22Rv1 (cell line): Measurements from ENCODE around the gene TTC23L.

ENCODE experiments used
- H3K27ac ChIP-seq: fragments of 450-650 bp; 2 replicates; pipeline ENCODE4 v1.5.1; 2017
- ZFX ChIP-seq: fragments of 450-650 bp; IDR thresholded peaks from 2 replicates; pipeline ENCODE4 v1.6.1; 2017; ENCODE audit warnings: antibody characterized with exemption, borderline replicate concordance
- TF ChIP-seq, protein P1 (sequence below): fragments of 450-650 bp; IDR thresholded peaks from 2 replicates; pipeline ENCODE4 v1.5.1; 2017; ENCODE audit warnings: mild to moderate bottlenecking

TTC23L gene

DNA sequence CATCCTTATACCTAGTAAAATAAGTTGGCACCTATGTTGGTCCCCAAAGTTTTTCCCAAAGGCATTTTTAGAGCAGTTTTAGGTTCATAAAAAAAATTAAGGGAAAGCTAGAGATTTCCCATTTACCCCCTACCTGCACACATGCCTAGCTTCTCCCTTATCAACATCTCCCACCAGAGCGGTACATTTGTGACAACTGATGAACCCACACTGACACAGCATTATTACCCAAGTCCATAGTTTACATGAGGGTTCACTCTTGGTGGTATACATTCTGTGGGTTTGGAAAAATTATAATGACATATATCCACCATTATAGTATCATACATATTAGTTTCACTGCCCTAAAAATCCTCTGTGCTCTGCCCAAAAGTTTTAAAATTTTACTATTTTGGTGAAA is 64.3 kb downstream of the TTC23L start:
- no peak overlapping the region for H3K27ac ChIP-seq
- no peak for TF ChIP-seq ZFX
- TF ChIP-seq, protein P1, sequence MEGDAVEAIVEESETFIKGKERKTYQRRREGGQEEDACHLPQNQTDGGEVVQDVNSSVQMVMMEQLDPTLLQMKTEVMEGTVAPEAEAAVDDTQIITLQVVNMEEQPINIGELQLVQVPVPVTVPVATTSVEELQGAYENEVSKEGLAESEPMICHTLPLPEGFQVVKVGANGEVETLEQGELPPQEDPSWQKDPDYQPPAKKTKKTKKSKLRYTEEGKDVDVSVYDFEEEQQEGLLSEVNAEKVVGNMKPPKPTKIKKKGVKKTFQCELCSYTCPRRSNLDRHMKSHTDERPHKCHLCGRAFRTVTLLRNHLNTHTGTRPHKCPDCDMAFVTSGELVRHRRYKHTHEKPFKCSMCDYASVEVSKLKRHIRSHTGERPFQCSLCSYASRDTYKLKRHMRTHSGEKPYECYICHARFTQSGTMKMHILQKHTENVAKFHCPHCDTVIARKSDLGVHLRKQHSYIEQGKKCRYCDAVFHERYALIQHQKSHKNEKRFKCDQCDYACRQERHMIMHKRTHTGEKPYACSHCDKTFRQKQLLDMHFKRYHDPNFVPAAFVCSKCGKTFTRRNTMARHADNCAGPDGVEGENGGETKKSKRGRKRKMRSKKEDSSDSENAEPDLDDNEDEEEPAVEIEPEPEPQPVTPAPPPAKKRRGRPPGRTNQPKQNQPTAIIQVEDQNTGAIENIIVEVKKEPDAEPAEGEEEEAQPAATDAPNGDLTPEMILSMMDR: no peak

DNA sequence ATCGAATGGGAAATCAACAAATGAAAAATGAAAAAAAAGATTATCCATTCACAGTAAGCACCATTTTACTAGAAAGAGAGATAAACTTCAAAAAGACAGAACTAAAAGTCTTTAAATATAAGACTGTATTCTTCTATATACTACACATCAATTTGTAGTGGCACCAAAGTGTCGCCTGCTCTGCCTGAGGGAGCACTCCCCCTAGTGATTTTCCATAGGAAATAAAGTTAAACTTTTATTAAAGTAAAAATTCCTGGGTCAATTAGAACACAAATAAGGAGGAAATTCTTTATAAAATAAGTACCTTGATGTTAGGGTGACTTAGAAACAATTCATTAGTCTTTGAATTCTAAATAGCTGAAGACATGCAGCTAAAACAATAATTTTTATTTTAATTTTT is 66.6 kb downstream of the TTC23L start:
- no peak overlapping the region for H3K27ac ChIP-seq
- TF ChIP-seq, protein P1: peak; percentile 71
- TF ChIP-seq ZFX: no peak

DNA sequence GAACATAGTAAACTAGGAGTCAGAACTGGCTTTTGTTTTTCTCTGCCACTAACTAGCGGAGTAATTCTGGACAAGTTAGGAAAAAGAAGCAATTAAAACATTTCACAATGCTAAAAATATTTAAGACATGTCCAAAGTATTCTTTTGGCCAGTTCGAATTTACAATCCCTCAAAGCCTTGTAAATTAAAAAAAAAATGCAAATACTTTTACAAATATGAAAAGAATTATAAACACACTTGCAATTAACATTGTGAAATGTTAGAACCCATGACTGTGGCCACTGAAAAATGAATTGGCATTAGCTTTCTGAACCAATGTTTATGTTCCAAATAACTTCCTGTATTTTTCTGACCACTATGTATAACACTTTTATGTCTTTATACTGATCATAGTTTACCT is 74.1 kb downstream of the TTC23L start:
- no peak for TF ChIP-seq ZFX
- TF ChIP-seq, protein P1: no peak
- H3K27ac ChIP-seq: no peak overlapping the region

DNA sequence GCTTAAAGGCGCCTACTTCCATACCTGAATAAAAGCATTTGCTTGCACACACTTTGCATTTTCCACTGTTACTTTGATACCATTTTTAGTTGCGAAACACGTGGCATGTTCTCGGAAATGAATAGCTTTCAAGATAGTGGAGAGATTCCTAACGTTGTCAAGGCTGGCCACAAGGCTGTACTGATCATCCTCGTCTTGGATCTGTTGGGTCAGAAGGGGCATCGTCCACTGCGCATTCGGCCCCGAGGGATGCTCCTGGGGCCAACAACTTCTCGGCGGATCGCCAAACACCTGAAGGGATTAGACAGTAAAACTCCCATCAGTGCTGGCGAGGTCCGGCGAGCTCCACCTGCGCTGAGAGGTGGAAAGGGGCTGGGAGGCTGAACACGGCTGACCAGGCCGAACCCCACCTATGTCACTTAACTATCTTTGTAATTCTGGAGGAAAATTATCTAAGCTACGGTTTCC is 75.7 kb downstream of the TTC23L start:
- TF ChIP-seq, protein P1: no peak
- TF ChIP-seq ZFX: no peak
- H3K27ac ChIP-seq: peak overlapping the region; percentile 90

DNA sequence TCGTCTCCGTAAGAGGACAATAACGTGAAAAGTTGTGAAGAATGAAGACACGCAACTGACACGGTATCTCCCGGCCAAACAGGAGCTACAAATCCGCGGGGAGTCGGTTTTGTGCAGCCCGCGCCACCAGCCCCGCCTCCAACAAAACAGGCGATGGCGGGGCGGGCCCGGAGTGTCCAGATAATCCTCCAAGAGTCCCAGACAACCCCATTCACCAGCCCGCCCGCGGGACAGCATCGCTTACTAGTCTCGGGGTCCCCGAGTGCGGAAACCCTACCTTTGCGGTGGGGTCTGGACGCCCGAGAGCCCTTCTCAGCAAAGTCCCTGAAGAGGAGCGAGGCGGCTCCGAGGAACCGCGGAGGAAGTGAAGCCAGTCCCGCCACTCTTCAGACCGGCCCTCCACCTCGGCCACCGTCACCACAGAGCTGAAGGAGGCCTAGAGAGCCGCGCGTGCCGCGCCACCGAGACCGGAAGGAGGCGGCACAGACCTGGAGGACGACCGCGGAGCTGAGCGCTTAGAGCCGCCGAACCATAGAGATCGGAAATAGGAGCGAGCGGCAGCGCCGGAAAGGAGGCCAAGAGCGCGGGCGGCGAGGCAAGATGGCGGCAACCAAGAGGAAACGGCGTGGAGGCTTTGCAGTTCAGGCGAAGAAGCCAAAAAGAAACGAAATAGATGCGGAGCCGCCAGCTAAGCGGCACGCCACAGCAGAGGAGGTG is 76.3 kb downstream of the TTC23L start, which contains the start of the genes BRIX1 and RAD1:
Gene BRIX1 (plus strand): TSS at position 573 of the 717 bp plus-strand sequence. CDS start 28 bp downstream, at position 601.
Gene RAD1 (minus strand): TSS at position 366 of the 717 bp plus-strand sequence. CDS start 612 bp downstream, outside the sequence.
- TF ChIP-seq, protein P1: no peak
- TF ChIP-seq ZFX: no peak
- H3K27ac ChIP-seq: peak within 1 kb of the TSS; percentile 90

DNA sequence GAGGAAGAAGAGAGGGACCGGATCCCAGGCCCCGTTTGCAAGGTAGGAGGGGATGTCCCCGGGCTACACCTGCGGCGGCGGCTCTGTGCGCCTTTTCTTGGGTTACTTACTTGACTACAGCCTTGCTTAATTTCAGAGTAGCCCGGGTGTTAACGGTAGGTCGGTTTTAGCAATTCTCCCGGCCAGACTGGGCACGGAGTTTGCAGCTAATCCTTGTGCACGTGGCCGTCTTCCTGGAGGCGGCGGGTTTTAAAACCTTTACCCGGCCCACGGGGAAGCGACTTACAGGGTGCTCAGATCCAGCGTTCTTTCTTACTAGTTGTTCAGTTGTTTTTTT is 76.9 kb downstream of the TTC23L start:
- TF ChIP-seq, protein P1: no peak
- H3K27ac ChIP-seq: peak overlapping the region; percentile 90

DNA sequence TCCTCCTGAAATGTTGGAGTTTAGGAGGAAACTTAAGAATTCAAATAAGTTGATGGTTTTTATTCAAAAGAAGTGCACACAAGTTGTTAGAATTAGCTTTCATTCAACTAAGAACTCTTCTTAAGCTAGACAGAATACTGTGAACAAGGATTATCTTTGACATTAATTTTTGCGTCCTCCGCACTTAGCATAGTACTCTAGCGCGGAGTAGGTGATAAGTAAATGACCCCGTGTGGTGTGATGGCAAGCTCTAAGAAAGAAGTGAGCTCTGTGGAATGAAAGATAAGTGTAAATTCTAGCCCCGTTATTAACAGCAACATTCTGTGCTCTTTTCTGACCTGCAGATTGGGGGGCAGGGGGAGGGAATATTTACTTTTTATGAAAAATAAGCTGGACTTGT is 77.6 kb downstream of the TTC23L start:
- peak overlapping the region; percentile 90; the same call in 1 of the 2 replicates for H3K27ac ChIP-seq

More for the DNA sequence above, 77.6 kb downstream of the TTC23L start:
- TF ChIP-seq, protein P1: no peak
- no peak for TF ChIP-seq ZFX
